Kidney epithelial cell (primary cell): ENCODE data around the gene RAPGEF3. TPM values are rescaled to one million over a fixed set of nuclear protein-coding genes. Genes with fewer than 3 reads are reported as not detected.
A peak's percentile ranks its signal among the peaks of the same experiment; 100 is the strongest.

Experiments used
- DNase-seq: peaks from one replicate; pipeline ENCODE4 v3.0.0-alpha.2; 2010; ENCODE audit warnings: low read depth
- H3K27me3 ChIP-seq: 2 replicates; pipeline ENCODE4 v1.6.0; 2011; ENCODE audit warnings: low read length; ENCODE audit not compliant: control insufficient read depth, insufficient read depth
- H3K36me3 ChIP-seq: 2 replicates; pipeline ENCODE4 v1.5.1; 2011; ENCODE audit warnings: low read length; ENCODE audit not compliant: control insufficient read depth, insufficient read depth
- H3K4me3 ChIP-seq: 2 replicates; pipeline ENCODE4 v1.5.1; 2011; ENCODE audit warnings: low read depth, mild to moderate bottlenecking, control low read depth, low read length
- total RNA-seq: library from RNA; depleted of rRNA; stranded (reverse); fragments of >200 nt; gene quantifications from 2 replicates; pipeline ENCODE4 v1.2.3, GENCODE V29; 2015
- TF ChIP-seq, protein P1 (sequence below): IDR thresholded peaks from 2 replicates; pipeline ENCODE4 v1.5.1; 2011; ENCODE audit warnings: mild to moderate bottlenecking, moderate library complexity, low read length, control low read depth, inconsistent platforms; ENCODE audit not compliant: insufficient read depth, poor library complexity, severe bottlenecking

The RAPGEF3 gene
- total RNA-seq, 1 donor from 2014 or later, result 14.3 TPM

DNA sequence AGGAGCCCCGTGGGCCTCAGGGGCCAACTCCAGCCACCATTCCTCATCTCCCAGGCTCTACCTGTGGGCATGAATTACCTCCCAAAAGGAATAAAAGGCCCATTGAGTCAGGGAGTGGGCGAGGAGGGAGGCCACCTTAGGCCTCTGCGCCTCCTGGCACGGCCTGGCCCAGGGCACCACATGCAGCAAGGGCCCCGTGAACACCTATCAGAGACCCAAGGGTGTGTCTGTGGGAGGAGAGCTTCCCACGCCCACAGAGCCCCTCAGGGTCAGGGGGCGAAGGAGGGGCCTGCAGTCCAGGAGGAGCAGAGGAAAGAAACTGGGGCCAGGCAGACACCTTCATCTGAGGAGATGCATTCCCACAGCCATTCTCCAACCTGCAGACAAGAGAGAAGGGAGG lies 12.2 kb downstream of the RAPGEF3 start:
- H3K36me3 ChIP-seq, result no peaks in the 10 kb centered on the region

DNA sequence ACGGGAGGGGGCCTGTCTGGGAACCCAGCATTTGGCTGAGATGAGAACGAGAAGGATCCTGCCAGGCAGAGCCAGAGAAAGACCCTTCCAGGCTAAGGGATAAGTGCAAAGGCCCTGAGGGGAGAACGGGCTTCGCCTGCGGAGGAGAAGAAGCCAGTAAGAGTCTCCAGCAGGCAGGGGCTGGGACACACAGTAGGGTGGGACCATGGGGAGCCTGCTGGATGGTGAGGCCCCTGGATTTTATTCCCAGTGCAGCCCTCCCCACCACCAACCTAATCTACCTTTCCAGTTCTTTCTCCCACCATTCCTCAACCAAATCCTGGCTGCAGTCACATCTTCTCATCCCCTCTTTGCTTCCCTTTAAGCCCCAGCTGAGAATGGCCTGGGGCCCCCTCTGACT lies 12.6 kb downstream of the RAPGEF3 start:
- Histone ChIP-seq H3K36me3 (no peaks in the 10 kb centered on the region), H3K4me3 (no peak overlapping the region), H3K27me3 (peaks cover 9% of the 10 kb centered on the region)
- TF ChIP-seq, protein P1, sequence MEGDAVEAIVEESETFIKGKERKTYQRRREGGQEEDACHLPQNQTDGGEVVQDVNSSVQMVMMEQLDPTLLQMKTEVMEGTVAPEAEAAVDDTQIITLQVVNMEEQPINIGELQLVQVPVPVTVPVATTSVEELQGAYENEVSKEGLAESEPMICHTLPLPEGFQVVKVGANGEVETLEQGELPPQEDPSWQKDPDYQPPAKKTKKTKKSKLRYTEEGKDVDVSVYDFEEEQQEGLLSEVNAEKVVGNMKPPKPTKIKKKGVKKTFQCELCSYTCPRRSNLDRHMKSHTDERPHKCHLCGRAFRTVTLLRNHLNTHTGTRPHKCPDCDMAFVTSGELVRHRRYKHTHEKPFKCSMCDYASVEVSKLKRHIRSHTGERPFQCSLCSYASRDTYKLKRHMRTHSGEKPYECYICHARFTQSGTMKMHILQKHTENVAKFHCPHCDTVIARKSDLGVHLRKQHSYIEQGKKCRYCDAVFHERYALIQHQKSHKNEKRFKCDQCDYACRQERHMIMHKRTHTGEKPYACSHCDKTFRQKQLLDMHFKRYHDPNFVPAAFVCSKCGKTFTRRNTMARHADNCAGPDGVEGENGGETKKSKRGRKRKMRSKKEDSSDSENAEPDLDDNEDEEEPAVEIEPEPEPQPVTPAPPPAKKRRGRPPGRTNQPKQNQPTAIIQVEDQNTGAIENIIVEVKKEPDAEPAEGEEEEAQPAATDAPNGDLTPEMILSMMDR, result no peak
- no peak for DNase-seq

More for the DNA sequence above, 12.2 kb downstream of the RAPGEF3 start:
- Histone ChIP-seq H3K27me3 (peaks cover 9% of the 10 kb centered on the region), H3K4me3 (no peak overlapping the region)
- DNase-seq, result no peak
- TF ChIP-seq, protein P1, result no peak

DNA sequence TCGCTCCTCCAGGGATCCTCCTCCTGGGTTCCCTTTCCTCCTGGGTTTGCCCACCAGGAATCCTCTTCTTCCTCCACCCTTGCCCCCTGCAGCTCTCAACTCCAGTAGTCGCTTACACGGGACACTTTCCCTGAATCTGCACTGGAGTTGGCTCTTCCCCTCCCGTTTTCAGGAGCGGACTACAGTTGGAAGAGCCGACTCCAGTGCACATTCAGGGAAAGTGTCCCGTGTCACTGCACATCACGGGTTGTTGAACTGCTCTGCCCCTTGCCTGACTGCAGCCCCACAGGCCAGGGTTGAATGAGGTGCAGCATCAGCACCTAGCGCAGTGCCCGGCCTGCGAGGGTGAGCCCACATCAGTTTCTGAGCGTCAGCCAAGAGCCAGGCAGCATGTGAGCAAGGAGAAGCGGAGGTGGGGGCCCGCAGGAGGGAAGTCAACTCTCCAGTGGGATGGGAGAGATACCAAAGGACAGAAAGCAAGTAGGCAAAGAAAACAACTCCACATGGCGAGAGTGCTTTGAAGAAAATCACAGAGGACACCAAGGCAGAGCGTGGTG lies 13.1 kb downstream of the RAPGEF3 start:
- Histone ChIP-seq H3K4me3 (no peak overlapping the region), H3K36me3 (no peaks in the 10 kb centered on the region), H3K27me3 (peaks cover 9% of the 10 kb centered on the region)
- no peak for DNase-seq
- TF ChIP-seq, protein P1, result no peak

DNA sequence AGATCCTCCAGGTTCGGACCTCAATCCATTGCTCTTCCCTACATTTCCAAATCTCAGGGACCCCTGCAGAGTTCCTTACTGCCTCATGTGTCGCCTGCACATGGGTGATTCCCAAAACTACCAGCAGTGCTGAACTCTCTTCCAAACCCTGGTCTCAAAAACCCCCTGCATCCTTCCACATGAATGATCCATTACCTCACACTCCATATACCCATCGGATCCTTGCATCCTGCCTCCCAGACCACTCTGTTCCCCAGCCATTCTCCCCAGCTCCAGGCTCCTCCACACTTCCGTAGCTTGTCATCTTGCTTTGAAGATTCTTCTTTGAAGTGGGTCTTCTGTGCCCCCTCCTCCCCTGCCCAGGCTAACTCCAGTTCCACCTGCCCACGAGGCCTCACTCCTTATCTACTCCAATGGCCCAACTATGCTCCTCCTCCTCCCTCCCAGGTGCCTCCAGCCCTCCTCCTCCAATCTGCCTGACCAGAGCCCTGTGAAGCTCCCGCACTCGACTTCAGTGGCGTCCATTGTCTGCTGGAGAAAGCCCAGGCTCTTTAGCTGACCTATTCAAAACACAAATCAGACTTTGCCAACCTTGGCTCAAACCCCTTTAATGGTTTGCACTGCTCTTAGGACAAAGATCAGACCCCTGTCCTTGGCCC lies 13.8 kb downstream of the RAPGEF3 start:
- no peaks in the 10 kb centered on the region for H3K36me3 ChIP-seq
- TF ChIP-seq, protein P1, result no peak

DNA sequence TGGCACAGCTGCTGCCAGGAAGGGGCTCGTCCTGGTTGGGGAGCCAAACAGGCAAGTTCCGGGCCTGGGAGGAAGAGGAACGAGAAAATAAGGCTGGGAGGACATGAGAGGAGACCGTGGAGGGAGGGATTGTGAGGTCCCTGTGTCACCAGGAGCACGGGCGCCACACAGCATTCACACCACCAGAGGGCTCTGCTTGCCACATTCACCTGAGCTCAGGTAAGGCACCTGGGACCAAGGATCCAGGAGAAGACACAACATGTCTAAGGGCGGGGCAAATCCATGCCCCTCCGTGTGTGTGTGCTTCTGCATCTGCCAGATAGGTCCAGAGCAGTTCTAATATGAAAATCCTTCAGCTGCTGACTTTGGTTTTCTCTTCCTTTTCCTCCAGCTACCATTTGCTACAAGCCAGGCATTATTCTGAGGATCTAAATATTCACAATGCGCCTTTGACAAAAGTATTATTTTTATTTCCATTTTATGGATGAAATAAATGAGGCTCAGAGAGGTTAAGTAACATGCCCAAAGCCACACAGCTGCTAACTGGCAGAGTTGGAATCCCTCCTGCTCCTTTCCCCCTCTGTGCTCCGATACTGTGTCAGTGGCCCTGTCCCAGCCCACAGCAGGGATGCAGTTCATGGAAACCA lies 14.6 kb downstream of the RAPGEF3 start:
- TF ChIP-seq, protein P1, result peak; percentile 78
- H3K36me3 ChIP-seq, result no peaks in the 10 kb centered on the region
- DNase-seq, result no peak

More for the DNA sequence above, 13.8 kb downstream of the RAPGEF3 start:
- no peak for DNase-seq
- Histone ChIP-seq H3K4me3 (no peak overlapping the region), H3K27me3 (peaks cover 9% of the 10 kb centered on the region)

More for the DNA sequence above, 14.6 kb downstream of the RAPGEF3 start:
- peaks cover 8% of the 10 kb centered on the region for H3K27me3 ChIP-seq
- H3K4me3 ChIP-seq, result no peak overlapping the region
